ENCODE data around the gene USP27X.

DNA sequence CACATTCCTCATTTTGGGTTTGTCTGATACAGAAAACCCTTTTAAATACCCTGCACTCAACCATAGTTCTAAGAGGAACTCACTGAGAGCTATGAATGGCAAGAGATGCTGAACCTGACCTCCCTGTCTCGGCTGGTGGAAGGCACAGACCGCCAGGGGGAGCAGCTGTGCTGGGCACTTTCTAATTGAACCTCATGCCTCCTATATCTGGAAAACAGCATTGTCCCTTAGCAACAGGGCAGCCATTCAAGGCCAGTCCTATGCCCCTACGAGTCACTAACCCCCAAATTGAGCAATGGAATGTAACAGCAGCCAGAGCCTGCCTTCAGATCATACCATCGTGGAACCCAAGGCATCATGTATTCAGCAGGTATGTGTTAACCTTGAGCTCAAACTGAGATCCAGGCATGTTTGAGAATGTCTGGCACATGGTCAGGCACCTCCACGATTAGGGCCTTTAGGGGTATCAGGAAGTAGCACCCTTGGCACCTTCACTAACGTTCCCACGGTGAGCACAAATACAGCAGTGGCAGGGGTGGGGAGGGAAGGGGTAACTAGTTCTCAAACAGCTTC lies 5.1 kb downstream of the USP27X start:
- TF ChIP-seq CTCF (IDR thresholded peaks at IDR 0.05; ENCODE audit: borderline replicate concordance, extremely low read depth, low read length, poor library complexity, severe bottlenecking) (peak; percentile 77), EZH2 (IDR thresholded peaks at IDR 0.05; ENCODE audit: borderline replicate concordance, low read depth, low read length, severe bottlenecking) (no peak)

Data from DND-41 (cell line).